HEK293 (cell line): ENCODE measurements around the gene BEST2.

Experiments used
- EGR2 ChIP-seq: fragments of 450-650 bp; formaldehyde crosslinking; IDR thresholded peaks from 2 replicates; pipeline ENCODE4 v1.5.1; 2016; ENCODE audit warnings: low read depth, missing biosample characterization, missing genetic modification characterization
- GLIS2 ChIP-seq: fragments of 450-650 bp; formaldehyde crosslinking; IDR thresholded peaks from 2 replicates; pipeline ENCODE4 v1.5.1; 2016; ENCODE audit warnings: missing biosample characterization, missing genetic modification characterization
- TCF7L2 ChIP-seq: IDR thresholded peaks from 2 replicates; pipeline ENCODE4 v1.6.1; 2011; ENCODE audit warnings: low read depth, mild to moderate bottlenecking, inconsistent platforms, low read length, moderate library complexity, borderline replicate concordance
- ZBTB48 ChIP-seq: fragments of 450-650 bp; formaldehyde crosslinking; IDR thresholded peaks from 2 replicates; pipeline ENCODE4 v1.5.1; 2016; ENCODE audit warnings: missing biosample characterization, missing genetic modification characterization
- ZEB2 ChIP-seq: fragments of 450-650 bp; formaldehyde crosslinking; IDR thresholded peaks from 2 replicates; pipeline ENCODE4 v1.5.1; 2016; ENCODE audit warnings: missing biosample characterization, missing genetic modification characterization
- ZFP37 ChIP-seq: fragments of 450-650 bp; formaldehyde crosslinking; IDR thresholded peaks from 2 replicates; pipeline ENCODE4 v1.5.1; 2016; ENCODE audit warnings: missing biosample characterization, missing genetic modification characterization
- ZNF10 ChIP-seq: fragments of 450-650 bp; formaldehyde crosslinking; IDR thresholded peaks from 2 replicates; pipeline ENCODE4 v1.5.1; 2017; ENCODE audit warnings: missing biosample characterization, missing genetic modification characterization
- ZNF155 ChIP-seq: fragments of 450-650 bp; formaldehyde crosslinking; IDR thresholded peaks from 2 replicates; pipeline ENCODE4 v1.5.1; 2016; ENCODE audit warnings: missing biosample characterization, missing genetic modification characterization
- ZNF214 ChIP-seq: fragments of 450-650 bp; formaldehyde crosslinking; IDR thresholded peaks from 2 replicates; pipeline ENCODE4 v1.5.1; 2017; ENCODE audit warnings: missing biosample characterization, mild to moderate bottlenecking, missing genetic modification characterization, borderline replicate concordance
- ZNF23 ChIP-seq: fragments of 450-650 bp; formaldehyde crosslinking; IDR thresholded peaks from 2 replicates; pipeline ENCODE4 v1.5.1; 2016; ENCODE audit warnings: missing biosample characterization, missing genetic modification characterization, borderline replicate concordance
- ZNF335 ChIP-seq: fragments of 450-650 bp; formaldehyde crosslinking; conservative IDR thresholded peaks from 2 replicates; pipeline ENCODE4 v1.5.1; 2016; ENCODE audit warnings: missing biosample characterization, missing genetic modification characterization
- ZNF777 ChIP-seq: fragments of 450-650 bp; formaldehyde crosslinking; IDR thresholded peaks from 2 replicates; pipeline ENCODE4 v1.5.1; 2017; ENCODE audit warnings: missing biosample characterization, missing genetic modification characterization, borderline replicate concordance
- TF ChIP-seq, protein P1 (sequence below): fragments of 450-650 bp; formaldehyde crosslinking; IDR thresholded peaks from 2 replicates; pipeline ENCODE4 v1.5.1; 2016; ENCODE audit warnings: missing biosample characterization, missing genetic modification characterization
- TF ChIP-seq, protein P2 (sequence below): fragments of 450-650 bp; formaldehyde crosslinking; IDR thresholded peaks from 2 replicates; pipeline ENCODE4 v1.5.1; 2016; ENCODE audit warnings: missing biosample characterization, missing genetic modification characterization
- TF ChIP-seq, protein P3 (sequence below): fragments of 450-650 bp; formaldehyde crosslinking; conservative IDR thresholded peaks from 2 replicates; pipeline ENCODE4 v1.5.1; 2016; ENCODE audit warnings: low read depth, missing biosample characterization, missing genetic modification characterization
- TF ChIP-seq, protein P4 (sequence below): fragments of 450-650 bp; formaldehyde crosslinking; IDR thresholded peaks from 2 replicates; pipeline ENCODE4 v1.5.1; 2016; ENCODE audit warnings: missing biosample characterization, missing genetic modification characterization
- TF ChIP-seq, protein P5 (sequence below): fragments of 450-650 bp; formaldehyde crosslinking; conservative IDR thresholded peaks from 2 replicates; pipeline ENCODE4 v1.5.1; 2016; ENCODE audit warnings: low read depth, missing biosample characterization, missing genetic modification characterization
- TF ChIP-seq, protein P6 (sequence below): fragments of 450-650 bp; formaldehyde crosslinking; IDR thresholded peaks from 2 replicates; pipeline ENCODE4 v1.5.1; 2017; ENCODE audit warnings: missing biosample characterization, missing genetic modification characterization
- TF ChIP-seq, protein P7 (sequence below): fragments of 450-650 bp; formaldehyde crosslinking; IDR thresholded peaks from 2 replicates; pipeline ENCODE4 v1.5.1; 2016; ENCODE audit warnings: missing biosample characterization, missing genetic modification characterization

Gene BEST2

DNA sequence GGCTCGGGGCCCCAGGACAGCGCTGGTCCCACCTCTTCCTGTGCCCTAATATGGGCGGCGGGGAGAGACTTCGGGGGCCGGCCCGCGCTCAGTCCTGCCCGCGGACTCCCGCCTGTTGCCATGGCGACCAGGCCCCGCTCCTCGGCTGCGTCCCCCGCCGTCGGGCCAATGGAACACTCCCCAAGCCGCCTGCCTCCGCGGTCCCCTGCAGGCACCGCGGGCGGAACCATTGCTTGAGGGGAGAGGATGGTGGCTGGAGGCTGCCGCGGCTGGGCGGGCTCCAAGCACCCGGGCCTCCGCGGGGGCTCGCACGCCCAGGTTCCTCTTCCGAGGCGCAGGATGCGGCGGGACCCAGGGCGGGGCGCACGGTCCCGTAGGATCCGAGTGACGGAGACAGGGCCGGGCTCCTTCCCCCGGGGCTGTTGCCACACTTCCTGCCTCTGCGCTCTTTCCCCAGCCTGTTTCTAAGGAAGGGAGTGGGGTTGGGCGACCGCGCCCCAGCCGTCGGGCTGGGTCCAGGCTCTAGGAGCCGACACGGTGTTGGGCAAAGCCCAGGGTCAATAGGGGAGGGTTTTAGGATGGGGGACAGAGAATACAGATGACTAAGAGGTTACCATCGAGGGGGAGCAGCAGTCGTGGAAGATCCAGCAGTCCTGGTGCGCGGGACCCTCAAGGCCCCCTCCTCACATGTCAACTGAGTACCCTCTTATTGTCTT is 38.5 kb downstream of the BEST2 start (continued):
- TF ChIP-seq, protein P1, sequence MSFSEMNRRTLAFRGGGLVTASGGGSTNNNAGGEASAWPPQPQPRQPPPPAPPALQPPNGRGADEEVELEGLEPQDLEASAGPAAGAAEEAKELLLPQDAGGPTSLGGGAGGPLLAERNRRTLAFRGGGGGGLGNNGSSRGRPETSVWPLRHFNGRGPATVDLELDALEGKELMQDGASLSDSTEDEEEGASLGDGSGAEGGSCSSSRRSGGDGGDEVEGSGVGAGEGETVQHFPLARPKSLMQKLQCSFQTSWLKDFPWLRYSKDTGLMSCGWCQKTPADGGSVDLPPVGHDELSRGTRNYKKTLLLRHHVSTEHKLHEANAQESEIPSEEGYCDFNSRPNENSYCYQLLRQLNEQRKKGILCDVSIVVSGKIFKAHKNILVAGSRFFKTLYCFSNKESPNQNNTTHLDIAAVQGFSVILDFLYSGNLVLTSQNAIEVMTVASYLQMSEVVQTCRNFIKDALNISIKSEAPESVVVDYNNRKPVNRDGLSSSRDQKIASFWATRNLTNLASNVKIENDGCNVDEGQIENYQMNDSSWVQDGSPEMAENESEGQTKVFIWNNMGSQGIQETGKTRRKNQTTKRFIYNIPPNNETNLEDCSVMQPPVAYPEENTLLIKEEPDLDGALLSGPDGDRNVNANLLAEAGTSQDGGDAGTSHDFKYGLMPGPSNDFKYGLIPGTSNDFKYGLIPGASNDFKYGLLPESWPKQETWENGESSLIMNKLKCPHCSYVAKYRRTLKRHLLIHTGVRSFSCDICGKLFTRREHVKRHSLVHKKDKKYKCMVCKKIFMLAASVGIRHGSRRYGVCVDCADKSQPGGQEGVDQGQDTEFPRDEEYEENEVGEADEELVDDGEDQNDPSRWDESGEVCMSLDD: peak; percentile 90
- TF ChIP-seq TCF7L2 (no peak), ZNF777 (tag by site-specific recombination) (peak; percentile 97), ZEB2 (tag by site-specific recombination) (peak; percentile 93), GLIS2 (tag by site-specific recombination) (peak; percentile 94), ZNF214 (no peak), ZNF335 (tag by site-specific recombination) (peak; percentile 62), ZNF23 (tag by site-specific recombination) (no peak), ZNF10 (peak; percentile 46; the same call in 1 of the 2 replicates), EGR2 (tag by site-specific recombination) (peak; percentile 86), ZNF155 (tag by site-specific recombination) (no peak), ZFP37 (tag by site-specific recombination) (0 out of 2 replicates have a peak, but pooled peaks have one; percentile 28), ZBTB48 (peak; percentile 41; the same call in 1 of the 2 replicates)
- TF ChIP-seq, protein P2, sequence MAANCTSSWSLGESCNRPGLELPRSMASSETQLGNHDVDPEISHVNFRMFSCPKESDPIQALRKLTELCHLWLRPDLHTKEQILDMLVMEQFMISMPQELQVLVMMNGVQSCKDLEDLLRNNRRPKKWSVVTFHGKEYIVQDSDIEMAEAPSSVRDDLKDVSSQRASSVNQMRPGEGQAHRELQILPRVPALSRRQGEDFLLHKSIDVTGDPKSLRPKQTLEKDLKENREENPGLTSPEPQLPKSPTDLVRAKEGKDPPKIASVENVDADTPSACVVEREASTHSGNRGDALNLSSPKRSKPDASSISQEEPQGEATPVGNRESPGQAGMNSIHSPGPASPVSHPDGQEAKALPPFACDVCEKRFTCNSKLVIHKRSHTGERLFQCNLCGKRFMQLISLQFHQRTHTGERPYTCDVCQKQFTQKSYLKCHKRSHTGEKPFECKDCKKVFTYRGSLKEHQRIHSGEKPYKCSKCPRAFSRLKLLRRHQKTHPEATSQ (tag by site-specific recombination): peak; percentile 68; the same call in 1 of the 2 replicates
- TF ChIP-seq, protein P3, sequence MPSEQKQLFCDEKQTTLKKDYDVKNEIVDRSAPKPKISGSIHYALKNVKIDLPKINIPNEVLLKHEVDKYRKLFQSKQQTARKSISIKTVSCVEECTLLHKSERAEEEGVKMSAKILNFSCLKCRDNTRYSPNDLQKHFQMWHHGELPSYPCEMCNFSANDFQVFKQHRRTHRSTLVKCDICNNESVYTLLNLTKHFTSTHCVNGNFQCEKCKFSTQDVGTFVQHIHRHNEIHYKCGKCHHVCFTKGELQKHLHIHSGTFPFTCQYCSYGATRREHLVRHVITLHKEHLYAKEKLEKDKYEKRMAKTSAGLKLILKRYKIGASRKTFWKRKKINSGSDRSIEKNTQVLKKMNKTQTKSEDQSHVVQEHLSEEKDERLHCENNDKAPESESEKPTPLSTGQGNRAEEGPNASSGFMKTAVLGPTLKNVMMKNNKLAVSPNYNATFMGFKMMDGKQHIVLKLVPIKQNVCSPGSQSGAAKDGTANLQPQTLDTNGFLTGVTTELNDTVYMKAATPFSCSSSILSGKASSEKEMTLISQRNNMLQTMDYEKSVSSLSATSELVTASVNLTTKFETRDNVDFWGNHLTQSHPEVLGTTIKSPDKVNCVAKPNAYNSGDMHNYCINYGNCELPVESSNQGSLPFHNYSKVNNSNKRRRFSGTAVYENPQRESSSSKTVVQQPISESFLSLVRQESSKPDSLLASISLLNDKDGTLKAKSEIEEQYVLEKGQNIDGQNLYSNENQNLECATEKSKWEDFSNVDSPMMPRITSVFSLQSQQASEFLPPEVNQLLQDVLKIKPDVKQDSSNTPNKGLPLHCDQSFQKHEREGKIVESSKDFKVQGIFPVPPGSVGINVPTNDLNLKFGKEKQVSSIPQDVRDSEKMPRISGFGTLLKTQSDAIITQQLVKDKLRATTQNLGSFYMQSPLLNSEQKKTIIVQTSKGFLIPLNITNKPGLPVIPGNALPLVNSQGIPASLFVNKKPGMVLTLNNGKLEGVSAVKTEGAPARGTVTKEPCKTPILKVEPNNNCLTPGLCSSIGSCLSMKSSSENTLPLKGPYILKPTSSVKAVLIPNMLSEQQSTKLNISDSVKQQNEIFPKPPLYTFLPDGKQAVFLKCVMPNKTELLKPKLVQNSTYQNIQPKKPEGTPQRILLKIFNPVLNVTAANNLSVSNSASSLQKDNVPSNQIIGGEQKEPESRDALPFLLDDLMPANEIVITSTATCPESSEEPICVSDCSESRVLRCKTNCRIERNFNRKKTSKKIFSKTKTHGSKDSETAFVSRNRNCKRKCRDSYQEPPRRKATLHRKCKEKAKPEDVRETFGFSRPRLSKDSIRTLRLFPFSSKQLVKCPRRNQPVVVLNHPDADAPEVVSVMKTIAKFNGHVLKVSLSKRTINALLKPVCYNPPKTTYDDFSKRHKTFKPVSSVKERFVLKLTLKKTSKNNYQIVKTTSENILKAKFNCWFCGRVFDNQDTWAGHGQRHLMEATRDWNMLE (tag by site-specific recombination): no peak
- TF ChIP-seq, protein P4, sequence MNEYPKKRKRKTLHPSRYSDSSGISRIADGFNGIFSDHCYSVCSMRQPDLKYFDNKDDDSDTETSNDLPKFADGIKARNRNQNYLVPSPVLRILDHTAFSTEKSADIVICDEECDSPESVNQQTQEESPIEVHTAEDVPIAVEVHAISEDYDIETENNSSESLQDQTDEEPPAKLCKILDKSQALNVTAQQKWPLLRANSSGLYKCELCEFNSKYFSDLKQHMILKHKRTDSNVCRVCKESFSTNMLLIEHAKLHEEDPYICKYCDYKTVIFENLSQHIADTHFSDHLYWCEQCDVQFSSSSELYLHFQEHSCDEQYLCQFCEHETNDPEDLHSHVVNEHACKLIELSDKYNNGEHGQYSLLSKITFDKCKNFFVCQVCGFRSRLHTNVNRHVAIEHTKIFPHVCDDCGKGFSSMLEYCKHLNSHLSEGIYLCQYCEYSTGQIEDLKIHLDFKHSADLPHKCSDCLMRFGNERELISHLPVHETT (tag by site-specific recombination): peak; percentile 62; the same call in 1 of the 2 replicates
- TF ChIP-seq, protein P5, sequence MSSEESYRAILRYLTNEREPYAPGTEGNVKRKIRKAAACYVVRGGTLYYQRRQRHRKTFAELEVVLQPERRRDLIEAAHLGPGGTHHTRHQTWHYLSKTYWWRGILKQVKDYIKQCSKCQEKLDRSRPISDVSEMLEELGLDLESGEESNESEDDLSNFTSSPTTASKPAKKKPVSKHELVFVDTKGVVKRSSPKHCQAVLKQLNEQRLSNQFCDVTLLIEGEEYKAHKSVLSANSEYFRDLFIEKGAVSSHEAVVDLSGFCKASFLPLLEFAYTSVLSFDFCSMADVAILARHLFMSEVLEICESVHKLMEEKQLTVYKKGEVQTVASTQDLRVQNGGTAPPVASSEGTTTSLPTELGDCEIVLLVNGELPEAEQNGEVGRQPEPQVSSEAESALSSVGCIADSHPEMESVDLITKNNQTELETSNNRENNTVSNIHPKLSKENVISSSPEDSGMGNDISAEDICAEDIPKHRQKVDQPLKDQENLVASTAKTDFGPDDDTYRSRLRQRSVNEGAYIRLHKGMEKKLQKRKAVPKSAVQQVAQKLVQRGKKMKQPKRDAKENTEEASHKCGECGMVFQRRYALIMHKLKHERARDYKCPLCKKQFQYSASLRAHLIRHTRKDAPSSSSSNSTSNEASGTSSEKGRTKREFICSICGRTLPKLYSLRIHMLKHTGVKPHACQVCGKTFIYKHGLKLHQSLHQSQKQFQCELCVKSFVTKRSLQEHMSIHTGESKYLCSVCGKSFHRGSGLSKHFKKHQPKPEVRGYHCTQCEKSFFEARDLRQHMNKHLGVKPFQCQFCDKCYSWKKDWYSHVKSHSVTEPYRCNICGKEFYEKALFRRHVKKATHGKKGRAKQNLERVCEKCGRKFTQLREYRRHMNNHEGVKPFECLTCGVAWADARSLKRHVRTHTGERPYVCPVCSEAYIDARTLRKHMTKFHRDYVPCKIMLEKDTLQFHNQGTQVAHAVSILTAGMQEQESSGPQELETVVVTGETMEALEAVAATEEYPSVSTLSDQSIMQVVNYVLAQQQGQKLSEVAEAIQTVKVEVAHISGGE (tag by site-specific recombination): peak; percentile 81
- TF ChIP-seq, protein P6, sequence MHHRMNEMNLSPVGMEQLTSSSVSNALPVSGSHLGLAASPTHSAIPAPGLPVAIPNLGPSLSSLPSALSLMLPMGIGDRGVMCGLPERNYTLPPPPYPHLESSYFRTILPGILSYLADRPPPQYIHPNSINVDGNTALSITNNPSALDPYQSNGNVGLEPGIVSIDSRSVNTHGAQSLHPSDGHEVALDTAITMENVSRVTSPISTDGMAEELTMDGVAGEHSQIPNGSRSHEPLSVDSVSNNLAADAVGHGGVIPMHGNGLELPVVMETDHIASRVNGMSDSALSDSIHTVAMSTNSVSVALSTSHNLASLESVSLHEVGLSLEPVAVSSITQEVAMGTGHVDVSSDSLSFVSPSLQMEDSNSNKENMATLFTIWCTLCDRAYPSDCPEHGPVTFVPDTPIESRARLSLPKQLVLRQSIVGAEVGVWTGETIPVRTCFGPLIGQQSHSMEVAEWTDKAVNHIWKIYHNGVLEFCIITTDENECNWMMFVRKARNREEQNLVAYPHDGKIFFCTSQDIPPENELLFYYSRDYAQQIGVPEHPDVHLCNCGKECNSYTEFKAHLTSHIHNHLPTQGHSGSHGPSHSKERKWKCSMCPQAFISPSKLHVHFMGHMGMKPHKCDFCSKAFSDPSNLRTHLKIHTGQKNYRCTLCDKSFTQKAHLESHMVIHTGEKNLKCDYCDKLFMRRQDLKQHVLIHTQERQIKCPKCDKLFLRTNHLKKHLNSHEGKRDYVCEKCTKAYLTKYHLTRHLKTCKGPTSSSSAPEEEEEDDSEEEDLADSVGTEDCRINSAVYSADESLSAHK (tag by site-specific recombination): no peak
- TF ChIP-seq, protein P7, sequence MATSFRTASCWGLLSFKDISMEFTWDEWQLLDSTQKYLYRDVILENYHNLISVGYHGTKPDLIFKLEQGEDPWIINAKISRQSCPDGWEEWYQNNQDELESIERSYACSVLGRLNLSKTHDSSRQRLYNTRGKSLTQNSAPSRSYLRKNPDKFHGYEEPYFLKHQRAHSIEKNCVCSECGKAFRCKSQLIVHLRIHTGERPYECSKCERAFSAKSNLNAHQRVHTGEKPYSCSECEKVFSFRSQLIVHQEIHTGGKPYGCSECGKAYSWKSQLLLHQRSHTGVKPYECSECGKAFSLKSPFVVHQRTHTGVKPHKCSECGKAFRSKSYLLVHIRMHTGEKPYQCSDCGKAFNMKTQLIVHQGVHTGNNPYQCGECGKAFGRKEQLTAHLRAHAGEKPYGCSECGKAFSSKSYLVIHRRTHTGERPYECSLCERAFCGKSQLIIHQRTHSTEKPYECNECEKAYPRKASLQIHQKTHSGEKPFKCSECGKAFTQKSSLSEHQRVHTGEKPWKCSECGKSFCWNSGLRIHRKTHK (tag by site-specific recombination): no peak
